CD14-positive monocyte (primary cell): ENCODE data around the gene DNAH7. TPM values are rescaled to one million over a fixed set of nuclear protein-coding genes. Genes with fewer than 3 reads are reported as not detected.

Source experiments
- DNase-seq, 3 donors: peaks; one replicate each; pipeline ENCODE4 v3.0.0-alpha.2; 2011 to 2022
- H2AFZ ChIP-seq: 2 replicates; pipeline ENCODE4 v1.6.0; 2012; ENCODE audit warnings: mild to moderate bottlenecking, low read depth, low read length, inconsistent platforms; ENCODE audit not compliant: insufficient read depth, poor library complexity, severe bottlenecking
- H3K27ac ChIP-seq, 2 donors: 1 replicate in 1 of 2; 2 replicates in 1 of 2; pipeline ENCODE4 v1.5.1; 2012 to 2013; ENCODE audit warnings: low read length in 2 of 2, control low read depth in 1 of 2, inconsistent platforms in 1 of 2, low read depth in 1 of 2, mild to moderate bottlenecking in 1 of 2
- H3K27me3 ChIP-seq, 2 donors: one replicate each; pipeline versions ENCODE4 v1.6.0 to v1.6.1; 2011 to 2013; ENCODE audit warnings: low read length in 2 of 2; ENCODE audit not compliant: control insufficient read depth in 2 of 2, insufficient read depth in 2 of 2
- H3K36me3 ChIP-seq, 2 donors: replicated peaks in 1 of 2; 1 replicate in 1 of 2; 2 replicates in 1 of 2; pipeline versions ENCODE4 v1.5.1 to v1.6.1; 2012 to 2013; ENCODE audit warnings: low read length in 2 of 2, control low read depth in 1 of 2, inconsistent platforms in 1 of 2, mild to moderate bottlenecking in 1 of 2; ENCODE audit not compliant: insufficient read depth in 2 of 2, control insufficient read depth in 1 of 2
- H3K4me1 ChIP-seq, 2 donors: 1 replicate in 1 of 2; 2 replicates in 1 of 2; pipeline versions ENCODE4 v1.5.1 to v1.6.1; 2012 to 2013; ENCODE audit warnings: low read length in 2 of 2, control low read depth in 1 of 2, inconsistent platforms in 1 of 2, mild to moderate bottlenecking in 1 of 2, moderate library complexity in 1 of 2; ENCODE audit not compliant: insufficient read depth in 2 of 2, control insufficient read depth in 1 of 2
- H3K4me2 ChIP-seq: replicated peaks from 2 replicates; pipeline ENCODE3; 2012; ENCODE audit warnings: low read length, moderate library complexity, mild to moderate bottlenecking; ENCODE audit not compliant: poor library complexity, severe bottlenecking; ENCODE audit errors: extremely low read depth
- H3K4me3 ChIP-seq, 3 experiments: fragments of 200-600 bp in 1 of 3; sonication (generic) in 1 of 3; replicated peaks in 1 of 3; 1 replicate in 2 of 3; 2 replicates in 1 of 3; pipeline ENCODE4 v1.5.1; 2011 to 2013; ENCODE audit warnings: low read length in 3 of 3, mild to moderate bottlenecking in 3 of 3, control low read depth in 2 of 3, low read depth in 2 of 3, inconsistent platforms in 1 of 3, moderate library complexity in 1 of 3
- H3K79me2 ChIP-seq: 2 replicates; pipeline ENCODE4 v1.6.0; 2012; ENCODE audit warnings: mild to moderate bottlenecking, control low read depth, inconsistent platforms, low read length, moderate library complexity; ENCODE audit not compliant: insufficient read depth
- H3K9ac ChIP-seq: 2 replicates; pipeline ENCODE4 v1.6.0; 2017; ENCODE audit warnings: low read length, mild to moderate bottlenecking; ENCODE audit not compliant: insufficient read depth, poor library complexity, severe bottlenecking
- H3K9me3 ChIP-seq, 2 donors: replicated peaks in 1 of 2; 1 replicate in 1 of 2; 2 replicates in 1 of 2; pipeline versions ENCODE4 v1.5.1 to v1.6.1; 2012 to 2013; ENCODE audit warnings: low read length in 2 of 2, control low read depth in 1 of 2; ENCODE audit not compliant: control insufficient read depth in 1 of 2, insufficient read depth in 1 of 2
- H4K20me1 ChIP-seq: 2 replicates; pipeline ENCODE4 v1.6.0; 2012; ENCODE audit warnings: mild to moderate bottlenecking, low read length, control low read depth, moderate library complexity; ENCODE audit not compliant: insufficient read depth
- H3K27ac Mint-ChIP-seq, 7 donors: one replicate each; pipeline ENCODE4 v1.8.0; 2020; ENCODE audit warnings: mild to moderate bottlenecking in 7 of 7, mixed read lengths in 7 of 7, moderate library complexity in 6 of 7, inconsistent platforms in 2 of 7
- H3K27me3 Mint-ChIP-seq, 3 donors: one replicate each; pipeline ENCODE4 v1.8.0; 2021 to 2022; ENCODE audit warnings: low read depth in 3 of 3, mild to moderate bottlenecking in 3 of 3, mixed read lengths in 3 of 3, moderate library complexity in 3 of 3, inconsistent platforms in 1 of 3
- H3K36me3 Mint-ChIP-seq, 2 donors: one replicate each; pipeline ENCODE4 v1.8.0; 2020; ENCODE audit warnings: mixed read lengths in 2 of 2, inconsistent platforms in 1 of 2, mild to moderate bottlenecking in 1 of 2
- H3K4me1 Mint-ChIP-seq: one replicate; pipeline ENCODE4 v1.8.0; 2020; ENCODE audit warnings: mild to moderate bottlenecking, mixed read lengths
- H3K4me3 Mint-ChIP-seq, 2 donors: one replicate each; pipeline ENCODE4 v1.8.0; 2020; ENCODE audit warnings: mild to moderate bottlenecking in 2 of 2, mixed read lengths in 2 of 2, moderate library complexity in 1 of 2
- H3K9me3 Mint-ChIP-seq, 7 donors: one replicate each; pipeline ENCODE4 v1.8.0; 2020 to 2022; ENCODE audit warnings: mixed read lengths in 7 of 7, mild to moderate bottlenecking in 6 of 7, moderate library complexity in 6 of 7, inconsistent platforms in 2 of 7
- CTCF ChIP-seq: fragments of 200-600 bp; IDR thresholded peaks from one replicate; pipeline ENCODE4 v1.8.0; 2022; ENCODE audit warnings: antibody characterized with exemption, mild to moderate bottlenecking
- WGBS: methylation state at CpG from one replicate; pipeline ENCODE4 v1.1.5; 2013; ENCODE audit warnings: missing lambda C conversion rate; ENCODE audit not compliant: insufficient coverage; 5-methylcytosine and 5-hydroxymethylcytosine counted together
- intact Hi-C, 2 donors: fragments of 100-400 bp; cut with micrococcal nuclease; formaldehyde crosslinking; loops; one replicate each; pipeline versions ENCODE4 v1.15.0 to v1.15.1; 2023
- polyA plus RNA-seq, 3 donors: library from polyadenylated mRNA; depleted of rRNA in 1 of 3; unstranded in 2 of 3; stranded (reverse) in 1 of 3; fragments of 300-500 nt in 2 of 3; fragments of >200 nt in 1 of 3; fragmentation: Illumina TruSeq in 2 of 3; gene quantifications; 1 replicate in 2 of 3; 2 replicates in 1 of 3; pipeline ENCODE4 v1.2.3, GENCODE V29; 2012 to 2021

The DNAH7 gene
- polyA plus RNA-seq, 3 donors = 0.07 TPM; not detected in 2

- intact Hi-C loops = no loop called here
Measured at GRCh38 chr2:195779491-195779890, 289.1 kb downstream of the DNAH7 start.

GRCh38 chr2:195769975-195770374 is 298.7 kb downstream of the DNAH7 start:
- H3K36me3 ChIP-seq = no peaks in the 10 kb centered on the region
- no peaks in the 10 kb centered on the region for H3K27me3 Mint-ChIP-seq
- no peaks in the 10 kb centered on the region for H3K4me1 ChIP-seq
- no peaks in the 10 kb centered on the region for H3K9me3 ChIP-seq
- no peak for DNase-seq
- H3K36me3 Mint-ChIP-seq = no peaks in the 10 kb centered on the region
- H3K27me3 ChIP-seq = no peaks in the 10 kb centered on the region
- no peak overlapping the region for H3K4me3 Mint-ChIP-seq
- H3K9me3 Mint-ChIP-seq = peaks cover 0 to 2% (median 2%) of the 10 kb centered on the region in 7 donors
- H4K20me1 ChIP-seq = no peaks in the 10 kb centered on the region
- no peak overlapping the region for H3K27ac Mint-ChIP-seq
- H3K27ac ChIP-seq = no peak overlapping the region
- H3K9ac ChIP-seq = no peak overlapping the region
- intact Hi-C loops = no loop called here
- H3K4me2 ChIP-seq = no peak overlapping the region
- no peak overlapping the region for H2AFZ ChIP-seq
- H3K4me3 ChIP-seq = no peak overlapping the region
- no peaks in the 10 kb centered on the region for H3K4me1 Mint-ChIP-seq
- TF ChIP-seq CTCF = no peak
- no peaks in the 10 kb centered on the region for H3K79me2 ChIP-seq

More at GRCh38 chr2:195779491-195779890, 289.1 kb downstream of the DNAH7 start:
- Histone ChIP-seq H3K9ac (no peak overlapping the region), H3K4me2 (no peak overlapping the region), H3K9me3 (no peaks in the 10 kb centered on the region), H3K79me2 (no peaks in the 10 kb centered on the region), H2AFZ (no peak overlapping the region), H3K36me3 (no peaks in the 10 kb centered on the region), H3K4me1 (no peaks in the 10 kb centered on the region), H3K4me3 (no peak overlapping the region), H3K27ac (no peak overlapping the region), H3K27me3 (no peaks in the 10 kb centered on the region), H4K20me1 (no peaks in the 10 kb centered on the region)
- no peak for TF ChIP-seq CTCF
- no peaks in the 10 kb centered on the region for H3K4me1 Mint-ChIP-seq
- H3K27ac Mint-ChIP-seq = no peak overlapping the region
- no peak for DNase-seq
- H3K4me3 Mint-ChIP-seq = no peak overlapping the region
- H3K9me3 Mint-ChIP-seq = peaks cover 0 to 5% (median 0%) of the 10 kb centered on the region in 7 donors
- no CpG with 5 or more reads among the region's 2 CpGs for WGBS
- peaks cover 0 to 1% (median 0%) of the 10 kb centered on the region in 3 donors for H3K27me3 Mint-ChIP-seq
- H3K36me3 Mint-ChIP-seq = no peaks in the 10 kb centered on the region
